H1 (cell line): ENCODE measurements around the gene DNAJB5. TPM values are rescaled to one million over a fixed set of nuclear protein-coding genes. Genes with fewer than 3 reads are reported as not detected.

Source experiments
- ASH2L ChIP-seq: fragments of 200-600, 300-600 bp; sonication (generic); IDR thresholded peaks from one replicate; pipeline ENCODE4 v1.7.1; 2017; ENCODE audit warnings: low read length
- BRCA1 ChIP-seq: IDR thresholded peaks from 2 replicates; pipeline ENCODE4 v1.6.1; 2012; ENCODE audit warnings: low read depth, low read length, improper control_type of control experiment
- CREB1 ChIP-seq: IDR thresholded peaks from 2 replicates; pipeline ENCODE4 v1.6.1; 2012; ENCODE audit warnings: inconsistent platforms
- CTBP2 ChIP-seq: IDR thresholded peaks from 2 replicates; pipeline ENCODE4 v1.7.0; 2011; ENCODE audit warnings: borderline replicate concordance, mild to moderate bottlenecking, moderate library complexity, mixed read lengths, low read length; ENCODE audit not compliant: insufficient read depth, insufficient read length
- FOSL1 ChIP-seq: IDR thresholded peaks from 2 replicates; pipeline ENCODE4 v1.6.1; 2011; ENCODE audit warnings: mild to moderate bottlenecking, low read depth, low read length, moderate library complexity; ENCODE audit not compliant: insufficient read depth
- GABPA ChIP-seq: IDR thresholded peaks from 2 replicates; pipeline ENCODE4 v1.6.1; 2011; ENCODE audit warnings: mild to moderate bottlenecking, low read length, moderate library complexity, borderline replicate concordance; ENCODE audit not compliant: insufficient read depth
- HDAC2 ChIP-seq, 2 experiments: fragments of 300-600 bp in 1 of 2; sonication (generic) in 1 of 2; IDR thresholded peaks; 2 replicates each; pipeline ENCODE4 v1.6.1; 2011 to 2012; ENCODE audit warnings: low read depth in 2 of 2, low read length in 2 of 2, mild to moderate bottlenecking in 2 of 2, moderate library complexity in 2 of 2, borderline replicate concordance in 1 of 2, inconsistent platforms in 1 of 2
- JUN ChIP-seq: IDR thresholded peaks from 2 replicates; pipeline ENCODE4 v1.6.1; 2011; ENCODE audit warnings: low read depth, mild to moderate bottlenecking, improper control_type of control experiment, low read length
- JUND ChIP-seq: IDR thresholded peaks from 2 replicates; pipeline ENCODE4 v1.6.1; 2011; ENCODE audit warnings: mild to moderate bottlenecking, improper control_type of control experiment, low read length
- POLR2AphosphoS5 ChIP-seq: IDR thresholded peaks from 2 replicates; pipeline ENCODE4 v1.6.1; 2011; ENCODE audit warnings: low read depth, low read length
- RNF2 ChIP-seq: fragments of 200-900, 300-1000 bp; sonication (generic); IDR thresholded peaks from 2 replicates; pipeline ENCODE4 v1.7.1; 2016; ENCODE audit warnings: borderline replicate concordance, low read depth, mild to moderate bottlenecking, antibody characterized with exemption, low read length; ENCODE audit not compliant: poor library complexity, severe bottlenecking; ENCODE audit errors: missing control alignments
- SP2 ChIP-seq: IDR thresholded peaks from 2 replicates; pipeline ENCODE4 v1.6.1; 2012; ENCODE audit warnings: mild to moderate bottlenecking, low read length, inconsistent platforms
- SRF ChIP-seq: IDR thresholded peaks from 2 replicates; pipeline ENCODE4 v1.6.1; 2011; ENCODE audit warnings: mild to moderate bottlenecking, low read depth, low read length, moderate library complexity
- TAF7 ChIP-seq: optimal IDR thresholded peaks from 2 replicates; pipeline ENCODE3; 2011; ENCODE audit warnings: low read depth, mild to moderate bottlenecking, inconsistent platforms, low read length, moderate library complexity, borderline replicate concordance
- TBP ChIP-seq: IDR thresholded peaks from 2 replicates; pipeline ENCODE4 v1.6.1; 2011; ENCODE audit warnings: low read depth, low read length, improper control_type of control experiment
- polyA plus RNA-seq, 7 experiments: library from polyadenylated mRNA; depleted of rRNA in 3 of 7; stranded (reverse) in 5 of 7; unstranded in 2 of 7; fragments of >200 nt in 5 of 7; fragments of 200-250 nt in 2 of 7; gene quantifications; 1 replicate in 5 of 7; 2 replicates in 1 of 7; 4 replicates in 1 of 7; pipeline versions ENCODE4 v1.2.1 to v1.2.3, GENCODE V29; 2011 to 2013; ENCODE audit warnings: missing spikeins in 2 of 7, mixed read lengths in 2 of 7
- total RNA-seq: library from RNA; stranded (reverse); fragmentation: NEBNext Ultra II Directional; extraction: Animal tissue kit (Norgen Biotek cat#: 25700); gene quantifications from 2 replicates; pipeline ENCODE4 v1.2.1, GENCODE V29; 2021
- TF ChIP-seq, protein P1 (sequence below): IDR thresholded peaks from 2 replicates; pipeline ENCODE4 v1.6.1; 2011; ENCODE audit warnings: low read length, improper control_type of control experiment

Gene DNAJB5
- total and polyA plus RNA-seq, 2 of the 8 experiments (the other 6 are each of a cell fraction or from before 2014, with no cell fraction given) = 25.0 to 34.1 TPM

DNA sequence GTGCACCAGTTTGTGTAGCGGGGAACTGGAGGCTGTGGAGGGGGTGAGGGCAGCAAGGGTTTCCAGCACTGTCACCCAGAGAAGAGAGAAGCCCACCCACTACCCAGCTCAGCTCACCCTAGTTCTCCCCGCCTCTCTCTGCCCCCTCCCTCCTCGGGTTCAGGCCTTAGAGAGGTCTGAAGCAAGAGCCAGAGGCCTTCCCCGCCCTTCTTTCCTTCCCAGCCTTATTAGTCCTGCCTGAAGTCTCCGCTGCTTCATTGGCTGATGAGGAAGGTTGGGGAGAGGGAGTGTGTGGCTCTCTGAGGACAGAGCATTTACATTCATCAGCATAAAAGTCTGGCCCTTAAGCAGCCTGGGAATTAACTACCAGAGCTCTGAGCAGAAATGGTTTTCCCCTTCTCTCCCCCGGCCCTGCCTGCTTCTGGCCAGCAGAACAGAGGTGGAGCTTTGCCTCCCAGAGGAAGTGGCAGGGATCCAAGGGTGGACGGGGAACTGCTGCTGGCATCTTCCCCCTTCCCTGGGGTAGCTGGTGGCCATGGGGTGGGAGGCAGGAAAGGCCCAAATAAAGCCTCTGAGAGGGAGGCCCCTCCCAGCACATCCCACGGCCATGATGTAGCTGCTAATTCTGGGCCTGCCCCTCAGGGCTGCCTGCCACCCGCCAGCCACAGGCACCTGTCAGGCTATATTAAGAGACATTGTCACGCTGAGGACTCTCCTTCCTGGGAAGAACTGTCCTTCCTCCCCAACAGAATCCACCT is 4.1 kb downstream of the DNAJB5 start (continued):
- no peak for TF ChIP-seq CTBP2
- TF ChIP-seq, protein P1, sequence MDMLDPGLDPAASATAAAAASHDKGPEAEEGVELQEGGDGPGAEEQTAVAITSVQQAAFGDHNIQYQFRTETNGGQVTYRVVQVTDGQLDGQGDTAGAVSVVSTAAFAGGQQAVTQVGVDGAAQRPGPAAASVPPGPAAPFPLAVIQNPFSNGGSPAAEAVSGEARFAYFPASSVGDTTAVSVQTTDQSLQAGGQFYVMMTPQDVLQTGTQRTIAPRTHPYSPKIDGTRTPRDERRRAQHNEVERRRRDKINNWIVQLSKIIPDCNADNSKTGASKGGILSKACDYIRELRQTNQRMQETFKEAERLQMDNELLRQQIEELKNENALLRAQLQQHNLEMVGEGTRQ = no peak
- no peak for TF ChIP-seq FOSL1
- TF ChIP-seq BRCA1 = no peak
- TF ChIP-seq TBP = no peak
- TF ChIP-seq TAF7 = no peak
- TF ChIP-seq SRF = peak; percentile 69
- no peak for TF ChIP-seq RNF2
- peak; percentile 32 for TF ChIP-seq POLR2AphosphoS5
- no peak for TF ChIP-seq GABPA
- no peak for TF ChIP-seq ASH2L
- TF ChIP-seq CREB1 = no peak
- TF ChIP-seq SP2 = no peak
- TF ChIP-seq JUN = no peak
- no peak for TF ChIP-seq JUND
- TF ChIP-seq HDAC2 (IDR thresholded peaks at IDR 0.05; ENCODE audit: borderline replicate concordance in 1 of 2, low read depth in 2 of 2, low read length in 2 of 2) = no peak
